HCT116 (cell line): ENCODE results near the gene CDH4. TPM values are rescaled to one million over a fixed set of nuclear protein-coding genes. Genes with fewer than 3 reads are reported as not detected.
"Not testable (repeated sequence)": the region's sequence is repeated elsewhere in the genome, so short reads cannot be mapped to it uniquely, and the experiment has no call there.

ENCODE experiments used
- ATAC-seq: fragments of 200-7000 bp; cut with Tn5 transposase; 2 replicates; pipeline ENCODE4 v1.9.1; 2020; ENCODE audit warnings: mild to moderate bottlenecking, moderate library complexity
- BruUV-seq: library from RNA; stranded (reverse); fragments of 400-500 nt; replicated peaks from 2 replicates; lab custom pipeline; 2021; lab: Mats Ljungman, UMichigan
- CTCF ChIA-PET: fragments of 300-600 bp; sonication (Branson Sonifier 250); formaldehyde crosslinking; loops from one replicate; lab custom pipeline; 2021; ENCODE audit warnings: antibody characterized with exemption; lab: Charles Lee
- POLR2A ChIA-PET: fragments of 300-600, 350-600 bp; sonication (Branson Sonifier 250); formaldehyde crosslinking; loops from one replicate; lab custom pipeline; 2021; ENCODE audit warnings: antibody characterized with exemption; lab: Charles Lee
- RAD21 ChIA-PET, 2 experiments: fragments of 300-600 bp; sonication (Branson Sonifier 250); formaldehyde crosslinking; loops; one replicate each; lab custom pipeline; 2023; ENCODE audit warnings: low total read pairs in 2 of 2; ENCODE audit not compliant: uncharacterized antibody in 2 of 2, unreplicated experiment in 2 of 2, low non-redundant PET in 1 of 2; lab: Charles Lee
- DNase-seq: peaks from one replicate; pipeline ENCODE4 v3.0.0-alpha.2; 2010; ENCODE audit warnings: low read depth, low spot score
- H2AFZ ChIP-seq: fragments of 200-600 bp; shearing (Covaris generic), sonication (generic); 2 replicates; pipeline ENCODE4 v1.6.1; 2017; ENCODE audit warnings: low read depth, mixed run types, mixed read lengths, antibody characterized with exemption, low read length; ENCODE audit not compliant: poor library complexity, severe bottlenecking
- H3K27ac ChIP-seq: 2 replicates; pipeline ENCODE4 v1.5.1; 2012; ENCODE audit warnings: low read depth, low read length
- H3K27me3 ChIP-seq: fragments of 200-600 bp; sonication (generic); 2 replicates; pipeline ENCODE4 v1.6.1; 2016; ENCODE audit warnings: mixed run types, low read length, mixed read lengths; ENCODE audit not compliant: insufficient read depth
- H3K36me3 ChIP-seq, 2 experiments: fragments of 200-500 bp in 1 of 2; fragments of 200-600 bp in 1 of 2; sonication (Bioruptor generic) in 1 of 2; sonication (generic) in 1 of 2; 2 replicates each; pipeline versions ENCODE4 v1.5.1 to v1.6.1; 2014 to 2016; ENCODE audit warnings: low read length in 2 of 2, inconsistent platforms in 1 of 2, mixed read lengths in 1 of 2, mixed run types in 1 of 2; ENCODE audit not compliant: insufficient read depth in 2 of 2, control insufficient read depth in 1 of 2
- H3K4me1 ChIP-seq, 2 experiments: fragments of 200-600 bp in 1 of 2; sonication (generic) in 1 of 2; 2 replicates each; pipeline versions ENCODE4 v1.5.1 to v1.6.1; 2012 to 2017; ENCODE audit warnings: low read length in 2 of 2, inconsistent platforms in 1 of 2, mild to moderate bottlenecking in 1 of 2, mixed read lengths in 1 of 2, mixed run types in 1 of 2, moderate library complexity in 1 of 2; ENCODE audit not compliant: insufficient read depth in 2 of 2, control insufficient read depth in 1 of 2
- H3K4me2 ChIP-seq: fragments of 200-600 bp; sonication (generic); 2 replicates; pipeline ENCODE4 v1.6.1; 2017; ENCODE audit warnings: mixed run types, low read length, mixed read lengths
- H3K4me3 ChIP-seq, 2 experiments: fragments of 200-600 bp in 1 of 2; sonication (generic) in 1 of 2; replicated peaks in 1 of 2; 2 replicates each; pipeline ENCODE4 v1.5.1; 2011 to 2016; ENCODE audit warnings: low read length in 2 of 2, control low read depth in 1 of 2, low read depth in 1 of 2, mild to moderate bottlenecking in 1 of 2, mixed read lengths in 1 of 2, mixed run types in 1 of 2
- H3K79me2 ChIP-seq: fragments of 200-600 bp; sonication (generic); 2 replicates; pipeline ENCODE4 v1.6.1; 2017; ENCODE audit warnings: mild to moderate bottlenecking, mixed run types, low read length, moderate library complexity, mixed read lengths; ENCODE audit not compliant: insufficient read depth
- H3K9ac ChIP-seq: fragments of 200-600 bp; sonication (generic); 2 replicates; pipeline ENCODE4 v1.6.1; 2016; ENCODE audit warnings: low read length, mixed read lengths
- H3K9me2 ChIP-seq: fragments of 200-600 bp; sonication (generic), shearing (Covaris generic); 2 replicates; pipeline ENCODE4 v1.6.1; 2017; ENCODE audit warnings: mixed run types, mild to moderate bottlenecking, moderate library complexity; ENCODE audit not compliant: insufficient read depth
- H3K9me3 ChIP-seq, 2 experiments: fragments of 200-500 bp in 1 of 2; fragments of 200-600 bp in 1 of 2; sonication (Bioruptor generic) in 1 of 2; sonication (generic) in 1 of 2; 2 replicates each; pipeline ENCODE4 v1.6.1; 2014 to 2017; ENCODE audit warnings: low read length in 2 of 2, mixed read lengths in 2 of 2, inconsistent platforms in 1 of 2, low read depth in 1 of 2, mild to moderate bottlenecking in 1 of 2, mixed run types in 1 of 2, moderate library complexity in 1 of 2; ENCODE audit not compliant: control insufficient read depth in 1 of 2, insufficient read depth in 1 of 2
- H4K20me1 ChIP-seq: fragments of 200-600 bp; sonication (generic), shearing (Covaris generic); 2 replicates; pipeline ENCODE4 v1.6.1; 2017; ENCODE audit warnings: mixed run types, mild to moderate bottlenecking, moderate library complexity; ENCODE audit not compliant: insufficient read depth
- CEBPB ChIP-seq: IDR thresholded peaks from 2 replicates; pipeline ENCODE4 v1.6.1; 2012; ENCODE audit warnings: low read depth
- EGR1 ChIP-seq: IDR thresholded peaks from 2 replicates; pipeline ENCODE4 v1.6.1; 2012; ENCODE audit warnings: low read depth
- FOSL1 ChIP-seq: IDR thresholded peaks from 2 replicates; pipeline ENCODE4 v1.6.1; 2012; ENCODE audit warnings: low read depth
- JUND ChIP-seq: IDR thresholded peaks from 2 replicates; pipeline ENCODE4 v1.6.1; 2012
- POLR2A ChIP-seq: IDR thresholded peaks from 2 replicates; pipeline ENCODE4 v1.7.0; 2011; ENCODE audit warnings: borderline replicate concordance; ENCODE audit not compliant: insufficient read depth, insufficient read length; ENCODE audit errors: extremely low read depth
- POLR2AphosphoS5 ChIP-seq: IDR thresholded peaks from 2 replicates; pipeline ENCODE4 v1.6.1; 2011; ENCODE audit warnings: mild to moderate bottlenecking, low read depth, low read length, moderate library complexity
- RAD21 ChIP-seq: IDR thresholded peaks from 2 replicates; pipeline ENCODE4 v1.6.1; 2012; ENCODE audit warnings: low read depth, mild to moderate bottlenecking
- SIN3A ChIP-seq: IDR thresholded peaks from 2 replicates; pipeline ENCODE4 v1.6.1; 2012; ENCODE audit warnings: low read depth
- SRF ChIP-seq: IDR thresholded peaks from 2 replicates; pipeline ENCODE4 v1.6.1; 2012; ENCODE audit warnings: low read depth
- YY1 ChIP-seq: IDR thresholded peaks from 2 replicates; pipeline ENCODE4 v1.6.1; 2011; ENCODE audit warnings: low read length, low read depth, moderate library complexity, mild to moderate bottlenecking; ENCODE audit not compliant: insufficient replicate concordance; ENCODE audit errors: extremely low read depth
- ZFX ChIP-seq: fragments of 450-650 bp; IDR thresholded peaks from 2 replicates; pipeline ENCODE4 v1.6.1; 2017
- ZNF274 ChIP-seq: fragments of 200-500 bp; sonication (Bioruptor generic); IDR thresholded peaks from 2 replicates; pipeline ENCODE4 v1.6.1; 2014; ENCODE audit warnings: mild to moderate bottlenecking, low read depth, low read length, inconsistent platforms
- intact Hi-C: fragments of 100-400 bp; cut with micrococcal nuclease; formaldehyde crosslinking; loops from 2 replicates; pipeline ENCODE4 v1.10.0; 2022
- total RNA-seq: library from RNA; stranded (reverse); gene quantifications from one replicate; pipeline ENCODE4 v1.2.1, GENCODE V29; 2021; ENCODE audit not compliant: unreplicated experiment
- TF ChIP-seq, protein P1 (sequence below): IDR thresholded peaks from 2 replicates; pipeline ENCODE4 v1.6.1; 2012
- TF ChIP-seq, protein P2 (sequence below): IDR thresholded peaks from 2 replicates; pipeline ENCODE4 v1.6.1; 2012; ENCODE audit warnings: low read depth
- TF ChIP-seq, protein P3 (sequence below): IDR thresholded peaks from 2 replicates; pipeline ENCODE4 v1.6.1; 2011; ENCODE audit warnings: mild to moderate bottlenecking, low read length, moderate library complexity; ENCODE audit not compliant: insufficient replicate concordance; ENCODE audit errors: extremely low read depth

The CDH4 gene
- total RNA-seq, 1 experiment from 2014 or later: not detected

DNA sequence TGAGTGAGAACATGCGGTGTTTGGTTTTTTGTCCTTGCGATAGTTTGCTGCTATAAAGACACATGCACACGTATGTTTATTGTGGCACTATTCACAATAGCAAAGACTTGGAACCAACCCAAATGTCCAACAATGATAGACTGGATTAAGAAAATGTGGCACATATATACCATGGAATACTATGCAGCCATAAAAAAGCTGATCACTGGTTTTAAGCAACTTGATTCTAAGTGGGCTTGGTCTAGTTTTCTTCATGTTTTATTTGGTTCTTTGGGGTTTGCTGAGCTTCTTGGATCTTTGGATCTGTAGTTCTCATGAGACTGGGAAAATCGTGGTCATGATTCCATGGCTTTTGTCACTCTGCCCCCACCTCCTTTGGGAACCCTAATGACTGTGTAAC, 227.4 kb downstream of the CDH4 start:
- H3K9ac ChIP-seq, DNase-seq, H3K27me3 ChIP-seq, H2AFZ ChIP-seq, intact Hi-C loops, POLR2A ChIA-PET, H3K27ac ChIP-seq, H3K36me3 ChIP-seq, H3K4me2 ChIP-seq, H4K20me1 ChIP-seq, H3K9me2 ChIP-seq, RAD21 ChIA-PET, H3K9me3 ChIP-seq, BruUV-seq, H3K79me2 ChIP-seq, ATAC-seq, H3K4me3 ChIP-seq, H3K4me1 ChIP-seq, CTCF ChIA-PET: not testable (repeated sequence)

DNA sequence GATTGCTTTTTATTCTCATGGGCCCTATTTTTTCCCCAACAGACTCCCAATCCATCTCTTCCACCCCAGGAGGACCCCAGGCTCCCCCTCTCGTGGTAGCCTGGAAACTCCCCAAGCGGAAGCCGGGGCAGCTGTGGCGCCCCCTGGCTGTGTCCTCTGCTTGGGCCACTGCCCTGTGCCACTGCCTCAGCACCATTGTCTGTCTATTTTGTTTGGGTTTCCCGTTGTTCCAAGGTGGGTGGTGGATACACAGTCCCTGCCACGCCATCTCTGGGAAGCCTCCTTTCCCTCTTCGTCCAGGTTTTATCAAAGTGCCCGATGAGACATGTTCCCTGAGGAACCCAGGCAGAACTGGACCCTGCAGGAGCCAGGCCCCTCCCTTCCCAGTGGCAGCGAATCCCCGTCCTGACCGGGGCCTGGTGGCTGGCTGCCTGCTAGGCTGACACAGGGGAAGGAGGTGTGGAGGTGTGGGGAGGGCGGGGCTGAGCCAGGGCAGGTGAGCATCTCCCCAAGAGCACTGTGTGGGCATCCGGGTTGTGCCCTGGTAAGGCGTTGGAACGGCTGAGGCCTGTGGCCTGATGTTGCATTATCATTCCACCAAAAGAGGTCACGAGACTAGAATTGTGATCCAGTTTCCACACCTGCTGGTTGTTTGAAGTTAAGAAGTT, 228.2 kb downstream of the CDH4 start:
- Histone ChIP-seq H3K27me3 (no peaks in the 10 kb centered on the region), H3K36me3 (no peaks in the 10 kb centered on the region), H3K9me3 (no peaks in the 10 kb centered on the region; a peak in 2 of 4 replicates), H2AFZ (no peak overlapping the region), H3K4me2 (no peak overlapping the region), H3K4me3 (no peak overlapping the region), H3K27ac (no peak overlapping the region), H3K4me1 (no peaks in the 10 kb centered on the region), H3K79me2 (no peaks in the 10 kb centered on the region), H3K9ac (no peak overlapping the region), H3K9me2 (no peaks in the 10 kb centered on the region), H4K20me1 (no peaks in the 10 kb centered on the region)
- POLR2A ChIA-PET: no interaction called here
- RAD21 ChIA-PET: no interaction called here
- DNase-seq: no peak
- ATAC-seq: no peak
- intact Hi-C loops: no loop called here
- CTCF ChIA-PET: no interaction called here
- no TSS peak for BruUV-seq
- TF ChIP-seq RAD21 (no peak), POLR2A (no peak), EGR1 (no peak), FOSL1 (no peak), SRF (no peak), CEBPB (no peak), POLR2AphosphoS5 (no peak), ZNF274 (no peak), SIN3A (no peak), YY1 (no peak), ZFX (no peak), JUND (no peak)
- TF ChIP-seq, protein P1, sequence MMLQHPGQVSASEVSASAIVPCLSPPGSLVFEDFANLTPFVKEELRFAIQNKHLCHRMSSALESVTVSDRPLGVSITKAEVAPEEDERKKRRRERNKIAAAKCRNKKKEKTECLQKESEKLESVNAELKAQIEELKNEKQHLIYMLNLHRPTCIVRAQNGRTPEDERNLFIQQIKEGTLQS: no peak
- TF ChIP-seq, protein P2, sequence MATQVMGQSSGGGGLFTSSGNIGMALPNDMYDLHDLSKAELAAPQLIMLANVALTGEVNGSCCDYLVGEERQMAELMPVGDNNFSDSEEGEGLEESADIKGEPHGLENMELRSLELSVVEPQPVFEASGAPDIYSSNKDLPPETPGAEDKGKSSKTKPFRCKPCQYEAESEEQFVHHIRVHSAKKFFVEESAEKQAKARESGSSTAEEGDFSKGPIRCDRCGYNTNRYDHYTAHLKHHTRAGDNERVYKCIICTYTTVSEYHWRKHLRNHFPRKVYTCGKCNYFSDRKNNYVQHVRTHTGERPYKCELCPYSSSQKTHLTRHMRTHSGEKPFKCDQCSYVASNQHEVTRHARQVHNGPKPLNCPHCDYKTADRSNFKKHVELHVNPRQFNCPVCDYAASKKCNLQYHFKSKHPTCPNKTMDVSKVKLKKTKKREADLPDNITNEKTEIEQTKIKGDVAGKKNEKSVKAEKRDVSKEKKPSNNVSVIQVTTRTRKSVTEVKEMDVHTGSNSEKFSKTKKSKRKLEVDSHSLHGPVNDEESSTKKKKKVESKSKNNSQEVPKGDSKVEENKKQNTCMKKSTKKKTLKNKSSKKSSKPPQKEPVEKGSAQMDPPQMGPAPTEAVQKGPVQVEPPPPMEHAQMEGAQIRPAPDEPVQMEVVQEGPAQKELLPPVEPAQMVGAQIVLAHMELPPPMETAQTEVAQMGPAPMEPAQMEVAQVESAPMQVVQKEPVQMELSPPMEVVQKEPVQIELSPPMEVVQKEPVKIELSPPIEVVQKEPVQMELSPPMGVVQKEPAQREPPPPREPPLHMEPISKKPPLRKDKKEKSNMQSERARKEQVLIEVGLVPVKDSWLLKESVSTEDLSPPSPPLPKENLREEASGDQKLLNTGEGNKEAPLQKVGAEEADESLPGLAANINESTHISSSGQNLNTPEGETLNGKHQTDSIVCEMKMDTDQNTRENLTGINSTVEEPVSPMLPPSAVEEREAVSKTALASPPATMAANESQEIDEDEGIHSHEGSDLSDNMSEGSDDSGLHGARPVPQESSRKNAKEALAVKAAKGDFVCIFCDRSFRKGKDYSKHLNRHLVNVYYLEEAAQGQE: no peak
- TF ChIP-seq, protein P3, sequence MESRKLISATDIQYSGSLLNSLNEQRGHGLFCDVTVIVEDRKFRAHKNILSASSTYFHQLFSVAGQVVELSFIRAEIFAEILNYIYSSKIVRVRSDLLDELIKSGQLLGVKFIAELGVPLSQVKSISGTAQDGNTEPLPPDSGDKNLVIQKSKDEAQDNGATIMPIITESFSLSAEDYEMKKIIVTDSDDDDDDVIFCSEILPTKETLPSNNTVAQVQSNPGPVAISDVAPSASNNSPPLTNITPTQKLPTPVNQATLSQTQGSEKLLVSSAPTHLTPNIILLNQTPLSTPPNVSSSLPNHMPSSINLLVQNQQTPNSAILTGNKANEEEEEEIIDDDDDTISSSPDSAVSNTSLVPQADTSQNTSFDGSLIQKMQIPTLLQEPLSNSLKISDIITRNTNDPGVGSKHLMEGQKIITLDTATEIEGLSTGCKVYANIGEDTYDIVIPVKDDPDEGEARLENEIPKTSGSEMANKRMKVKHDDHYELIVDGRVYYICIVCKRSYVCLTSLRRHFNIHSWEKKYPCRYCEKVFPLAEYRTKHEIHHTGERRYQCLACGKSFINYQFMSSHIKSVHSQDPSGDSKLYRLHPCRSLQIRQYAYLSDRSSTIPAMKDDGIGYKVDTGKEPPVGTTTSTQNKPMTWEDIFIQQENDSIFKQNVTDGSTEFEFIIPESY: no peak
